GM19395 (cell line): ENCODE results near the gene POLR2B.
"Not testable (repeated sequence)": the region's sequence is repeated elsewhere in the genome, so short reads cannot be mapped to it uniquely, and the experiment has no call there.

Experiments used
- ATAC-seq: cut with Tn5 transposase; IDR thresholded peaks from one replicate; pipeline ENCODE4 v1.9.1; 2021; ENCODE audit warnings: mild to moderate bottlenecking, moderate library complexity; ENCODE audit not compliant: unreplicated experiment

The POLR2B gene

DNA sequence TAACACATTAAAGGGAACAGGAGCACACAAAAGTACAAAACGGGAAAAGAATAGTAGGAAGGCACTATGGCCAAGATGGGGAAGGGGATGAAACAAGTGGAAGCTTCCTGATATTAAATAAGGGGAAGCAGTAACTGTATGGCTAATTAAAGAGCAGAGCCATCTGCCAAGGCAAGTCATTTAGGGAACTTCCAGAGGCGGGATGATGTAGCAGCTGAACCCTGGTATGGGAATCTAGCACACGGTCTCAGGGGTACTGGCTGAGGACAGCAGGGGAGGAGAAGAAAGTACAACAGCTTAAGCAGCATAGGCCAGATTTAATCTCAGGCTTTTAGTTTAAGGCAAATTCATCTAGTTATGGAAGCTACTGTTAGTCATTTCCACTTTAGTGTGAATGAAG is 72.4 kb downstream of the POLR2B start:
- ATAC-seq: no peak

DNA sequence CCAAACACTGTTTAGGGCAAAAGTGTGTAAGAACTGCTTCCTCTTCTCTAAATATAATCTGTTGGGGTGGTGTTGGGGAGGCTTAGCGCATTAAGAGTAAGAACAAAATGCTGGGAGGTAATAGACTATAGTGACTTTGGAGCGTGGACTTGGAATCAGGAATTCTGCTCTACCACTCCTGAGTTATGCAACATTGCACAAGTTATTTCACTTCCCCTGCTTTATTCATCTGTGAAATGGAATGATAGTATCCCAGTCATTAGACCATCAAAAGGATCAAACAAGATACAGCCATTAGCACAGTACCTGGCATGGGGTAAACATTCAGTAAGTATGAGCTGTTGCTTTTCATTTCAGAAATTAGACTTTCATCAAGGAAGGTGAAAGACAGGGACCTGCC is 72.8 kb downstream of the POLR2B start:
- ATAC-seq: no peak

DNA sequence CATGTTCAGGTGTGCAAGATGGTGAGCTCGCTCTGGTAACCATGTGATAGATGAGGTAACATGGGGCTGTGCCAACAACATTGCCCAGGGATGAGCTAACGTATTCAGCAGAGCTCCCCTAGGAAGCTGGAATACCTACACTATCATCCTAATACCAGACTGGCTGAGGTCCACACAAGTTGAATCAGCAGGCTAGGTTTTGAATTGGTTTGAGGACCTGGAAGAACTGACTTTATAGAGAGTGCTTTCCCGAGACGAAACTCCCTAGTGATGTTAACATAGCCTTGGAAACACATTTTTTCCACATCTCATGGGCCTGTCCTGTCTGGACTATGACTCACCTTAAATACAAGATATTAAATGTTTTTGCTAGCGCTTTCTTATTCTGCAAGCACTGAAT is 74.8 kb downstream of the POLR2B start:
- no peak for ATAC-seq

DNA sequence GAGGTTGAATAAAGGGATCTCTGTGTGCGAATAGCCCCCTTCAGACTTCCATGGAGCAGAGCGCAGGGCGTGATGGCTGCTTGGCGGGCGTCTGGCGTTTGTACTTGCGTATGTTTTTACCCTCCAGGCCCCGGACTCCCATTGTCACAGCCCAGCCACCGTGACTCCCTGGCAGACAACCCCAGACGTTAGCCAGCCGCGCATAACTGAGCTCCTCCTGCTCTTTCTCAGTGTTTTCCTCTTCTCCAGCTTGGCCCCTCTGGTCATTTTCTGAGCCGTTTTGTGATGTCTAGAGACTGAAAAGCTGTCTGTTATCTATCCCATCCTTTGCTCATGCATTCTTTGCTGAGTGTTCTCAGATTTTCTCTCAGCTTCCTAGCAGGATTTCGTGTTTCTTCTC is 77.2 kb downstream of the POLR2B start:
- ATAC-seq: no peak

DNA sequence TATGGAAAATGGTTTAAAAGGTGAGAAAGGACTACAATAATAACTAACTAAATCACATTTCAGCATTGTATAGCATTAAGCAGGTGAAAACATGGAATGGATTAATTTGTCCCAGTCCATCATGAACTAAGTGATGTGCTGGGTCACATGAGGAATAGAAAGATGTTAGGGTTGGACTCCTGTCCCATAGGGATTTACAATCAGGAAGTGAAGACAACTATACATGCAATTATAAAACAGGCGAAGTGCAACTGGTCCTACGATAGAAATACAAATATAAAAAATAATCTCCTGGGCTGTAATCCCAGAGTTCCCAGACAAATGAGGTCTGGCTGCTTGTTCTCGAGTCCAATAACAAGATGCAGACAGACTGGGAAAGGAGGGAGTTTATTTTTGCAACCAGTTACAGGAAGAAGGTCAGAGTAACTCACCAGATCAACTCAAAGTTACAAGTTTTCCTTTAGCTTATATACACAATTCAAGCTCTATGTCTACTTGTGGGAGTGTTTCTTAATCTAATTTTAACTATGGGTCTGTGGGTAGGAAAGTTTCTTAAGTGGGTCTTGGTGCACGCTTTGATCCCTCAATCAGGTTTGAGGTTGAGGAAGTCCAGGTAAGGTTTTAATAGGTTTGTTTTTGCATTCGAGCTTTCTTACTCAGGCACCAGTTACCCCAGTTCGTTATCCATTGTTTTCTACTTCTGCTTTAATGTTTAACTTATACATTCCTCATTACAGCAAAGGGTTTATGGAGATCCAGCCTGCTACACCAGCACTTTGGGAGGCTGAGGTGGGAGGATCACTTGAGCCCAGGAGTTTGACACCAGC is 81.4 kb downstream of the POLR2B start:
- no peak for ATAC-seq

DNA sequence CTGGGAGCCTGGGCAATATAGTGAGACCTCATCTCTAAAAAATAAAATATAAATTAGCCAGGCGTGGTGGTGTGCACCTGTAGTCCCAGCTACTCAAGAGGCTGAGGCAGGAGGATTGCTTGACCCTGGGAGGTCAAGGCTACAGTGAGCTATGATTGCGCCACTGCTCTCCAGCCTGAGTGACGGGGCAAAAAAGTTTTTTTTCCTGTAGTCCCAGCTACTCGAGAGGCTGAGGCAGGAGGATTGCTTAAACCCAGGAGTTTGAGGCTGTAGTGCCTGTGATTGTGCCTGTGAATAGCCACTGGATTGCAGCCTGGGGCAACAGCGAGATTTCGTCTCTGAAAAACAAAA is 82.0 kb downstream of the POLR2B start:
- ATAC-seq: not testable (repeated sequence)

DNA sequence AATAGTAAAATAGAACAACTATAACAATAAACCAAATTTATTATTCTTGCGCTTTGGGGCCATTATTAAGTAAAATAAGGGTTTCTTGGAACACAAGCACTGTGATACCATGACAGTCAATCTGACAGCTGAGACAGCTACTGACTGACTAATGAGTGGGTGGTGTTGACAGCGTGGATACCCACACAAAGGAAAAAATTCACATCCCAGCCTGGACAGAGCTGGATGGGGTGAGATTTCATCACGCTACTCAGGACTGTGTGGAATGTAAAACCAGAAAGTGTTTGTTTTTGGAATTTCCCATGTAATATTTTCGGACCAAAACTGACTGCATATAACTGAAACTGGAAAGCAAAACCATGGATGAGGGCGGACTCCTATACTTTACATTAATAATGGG is 82.7 kb downstream of the POLR2B start:
- ATAC-seq: no peak

DNA sequence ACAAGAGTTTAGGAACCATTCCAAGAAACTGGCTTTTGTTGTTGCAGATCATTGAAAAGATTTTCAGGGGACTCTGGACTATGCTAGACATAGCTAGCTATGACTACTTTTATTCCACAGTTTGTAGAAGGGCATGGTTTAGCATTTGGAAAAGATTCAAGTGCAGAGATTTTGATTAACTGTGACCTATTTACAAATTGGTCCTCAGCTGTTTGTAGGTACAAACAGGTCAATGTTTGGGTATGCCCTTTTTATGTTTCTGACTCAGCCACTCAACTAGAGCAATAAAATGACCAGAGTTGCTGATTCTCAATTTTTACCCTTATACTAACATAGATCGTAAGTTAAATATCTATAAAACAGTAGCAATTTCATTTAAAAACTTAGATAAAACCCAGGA is 84.8 kb downstream of the POLR2B start:
- ATAC-seq: no peak

DNA sequence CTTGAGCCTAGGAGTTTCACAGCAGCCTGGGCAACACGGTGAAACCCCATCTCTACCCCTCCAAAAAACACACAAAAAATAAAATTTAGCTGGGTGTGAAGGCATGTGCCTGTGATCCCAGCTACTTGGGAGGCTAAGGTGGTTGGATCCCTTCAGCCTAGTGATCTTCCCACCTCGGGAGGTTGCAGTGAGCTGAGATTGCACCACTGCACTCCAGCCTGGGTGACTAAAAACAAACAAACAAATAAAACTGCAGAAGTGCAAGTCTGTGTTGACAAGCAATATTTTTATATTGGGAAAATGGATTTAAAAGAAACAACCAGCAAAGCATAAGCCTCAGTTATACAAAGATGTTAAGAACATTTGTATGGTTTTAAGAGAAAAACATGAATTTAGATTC is 85.4 kb downstream of the POLR2B start:
- no peak for ATAC-seq

DNA sequence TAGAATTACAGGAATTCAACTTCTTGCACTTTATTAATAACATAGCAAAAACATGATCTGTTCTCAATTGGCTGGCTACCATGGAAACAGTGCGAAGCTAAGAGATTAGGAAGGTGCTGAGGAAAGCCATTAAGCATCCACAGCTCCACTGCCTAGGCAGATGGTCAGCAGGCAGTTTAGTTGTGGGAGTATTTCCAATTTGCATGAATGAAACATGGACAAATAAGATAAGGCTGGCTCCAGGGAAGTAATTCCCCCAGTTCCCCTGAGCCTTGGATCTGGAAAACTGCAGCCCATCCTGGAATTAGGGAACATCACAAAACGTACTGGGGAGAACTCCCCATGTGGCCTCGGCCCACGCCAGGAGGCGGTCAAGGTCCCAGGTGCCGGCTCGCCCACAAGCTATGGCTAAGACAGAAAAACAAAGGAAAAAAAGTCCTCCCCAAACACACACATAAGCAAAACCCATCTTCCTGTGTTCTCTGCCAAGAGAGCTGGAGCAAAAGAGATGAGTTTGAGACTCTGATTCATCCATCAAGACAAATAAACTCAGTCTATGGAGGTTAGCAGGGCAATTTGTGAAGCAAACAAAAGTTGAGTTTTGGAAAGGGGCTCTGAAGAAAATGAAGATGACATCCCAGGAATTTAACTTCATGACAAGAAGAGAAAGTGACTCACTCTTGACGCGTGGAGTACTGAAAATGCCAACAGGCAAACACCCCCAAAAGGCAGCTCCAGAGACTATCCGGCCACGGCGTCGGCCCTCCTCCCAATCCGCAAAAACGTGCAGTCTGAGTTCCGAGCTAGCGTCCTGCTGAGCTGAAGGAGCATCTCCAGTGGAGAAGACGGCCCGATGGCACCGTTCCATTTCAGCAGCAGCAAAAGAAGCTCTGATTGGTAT is 86.4 kb downstream of the POLR2B start:
- no peak for ATAC-seq

DNA sequence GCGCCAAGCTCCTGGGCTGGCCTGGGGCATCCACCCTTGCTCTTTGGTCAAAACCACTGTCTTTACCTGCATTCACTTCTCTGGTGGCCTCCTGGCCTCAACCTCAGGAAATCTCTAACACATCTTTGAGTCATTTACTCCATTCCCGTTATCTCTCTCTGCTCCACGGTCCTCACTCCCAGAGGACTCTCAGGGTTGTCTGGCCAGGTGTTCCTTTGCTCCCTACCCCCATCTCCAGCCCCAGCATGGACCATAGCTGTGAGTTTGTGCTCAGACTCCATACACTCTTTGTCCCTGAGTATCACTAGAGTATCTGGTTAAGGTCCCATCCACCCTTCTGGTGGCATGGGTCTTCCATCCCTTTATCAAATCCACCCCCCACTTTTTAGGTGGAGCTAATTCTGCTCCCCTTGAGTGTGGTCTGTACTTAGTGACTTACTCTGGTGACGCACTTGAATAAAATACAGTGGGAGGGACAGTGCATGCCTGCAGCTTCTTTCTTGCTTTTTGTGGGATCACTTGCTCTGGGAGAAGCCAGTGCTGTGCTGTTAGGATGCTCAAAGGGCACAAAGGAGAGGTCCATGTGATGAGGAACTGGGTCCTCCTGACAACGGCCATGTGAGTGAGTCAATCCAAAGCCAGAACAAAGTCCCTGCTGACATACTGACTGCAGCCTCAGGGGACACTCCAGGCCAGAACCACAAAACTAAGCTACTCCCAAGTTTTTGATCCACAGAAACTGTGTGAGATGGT is 87.2 kb downstream of the POLR2B start:
- ATAC-seq: no peak

DNA sequence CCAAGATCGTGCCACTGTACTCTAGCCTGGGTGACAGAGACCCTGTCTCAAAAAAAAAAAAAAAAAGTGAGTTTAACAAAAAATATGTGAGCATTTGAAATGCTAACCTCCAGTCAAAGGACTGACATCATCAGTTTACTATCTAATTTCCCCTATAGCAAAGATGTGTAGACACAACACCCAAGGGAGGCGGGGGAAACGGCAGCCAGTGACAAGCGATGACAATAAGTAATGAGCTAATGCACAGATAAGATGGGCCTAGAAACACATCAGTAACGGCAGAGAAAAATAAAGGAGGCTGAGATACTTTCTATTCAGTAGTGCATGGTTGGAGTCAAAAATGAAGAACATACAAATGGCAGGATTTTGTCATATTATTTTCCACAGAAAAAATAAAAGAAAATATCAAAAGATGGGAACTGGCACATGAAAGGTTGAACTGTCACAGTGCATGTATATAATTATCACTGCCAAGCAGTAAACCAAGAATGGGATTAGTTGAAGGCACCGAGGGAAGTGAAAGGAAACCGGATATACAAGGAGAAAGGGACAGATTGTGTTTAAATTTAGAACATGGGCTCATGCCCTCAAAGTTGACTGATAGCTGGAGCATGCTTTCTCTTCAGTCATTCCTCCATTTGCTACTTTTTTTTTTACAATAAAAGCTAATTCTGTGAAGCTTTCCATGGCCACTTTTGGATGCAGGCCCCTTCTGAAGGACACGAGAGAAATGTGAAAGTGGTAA is 89.7 kb downstream of the POLR2B start:
- ATAC-seq: no peak

DNA sequence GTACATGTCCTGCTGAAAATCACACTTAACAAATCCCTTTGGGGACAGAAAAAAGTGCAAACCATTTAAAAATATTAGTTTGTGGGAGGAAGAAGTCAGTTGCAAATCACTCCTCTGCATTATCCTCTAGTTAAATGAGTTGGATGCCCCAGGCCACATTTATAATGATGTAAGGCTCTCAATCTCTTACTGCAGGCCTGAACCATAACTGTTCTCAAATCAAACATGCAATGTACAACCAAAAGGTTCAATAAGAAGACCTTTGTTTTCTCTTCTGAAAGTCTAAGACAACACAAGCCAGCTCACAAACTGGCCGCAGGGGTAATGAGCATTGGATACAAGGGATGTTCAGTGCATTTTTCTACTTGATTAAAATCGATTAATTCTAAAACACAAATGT is 91.8 kb downstream of the POLR2B start:
- no peak for ATAC-seq

DNA sequence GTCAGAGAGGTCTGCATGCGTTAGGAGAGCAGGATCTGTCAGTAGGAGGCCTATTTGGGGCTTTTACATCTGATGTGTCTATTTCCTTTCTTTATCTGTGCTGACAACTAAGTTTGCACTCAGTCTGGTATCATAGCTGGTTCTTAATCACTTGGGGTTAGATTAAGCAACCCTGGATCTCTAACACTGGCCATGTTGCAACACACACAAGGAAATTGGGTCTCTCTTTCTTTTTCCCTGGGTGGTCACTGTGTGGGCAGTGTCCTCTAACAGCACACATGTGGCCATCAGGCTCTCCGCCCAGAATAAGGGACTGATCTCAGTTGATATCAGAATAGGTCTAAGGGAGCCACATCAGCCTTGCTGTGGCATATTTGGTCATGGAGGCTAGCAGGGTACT is 92.6 kb downstream of the POLR2B start:
- no peak for ATAC-seq

DNA sequence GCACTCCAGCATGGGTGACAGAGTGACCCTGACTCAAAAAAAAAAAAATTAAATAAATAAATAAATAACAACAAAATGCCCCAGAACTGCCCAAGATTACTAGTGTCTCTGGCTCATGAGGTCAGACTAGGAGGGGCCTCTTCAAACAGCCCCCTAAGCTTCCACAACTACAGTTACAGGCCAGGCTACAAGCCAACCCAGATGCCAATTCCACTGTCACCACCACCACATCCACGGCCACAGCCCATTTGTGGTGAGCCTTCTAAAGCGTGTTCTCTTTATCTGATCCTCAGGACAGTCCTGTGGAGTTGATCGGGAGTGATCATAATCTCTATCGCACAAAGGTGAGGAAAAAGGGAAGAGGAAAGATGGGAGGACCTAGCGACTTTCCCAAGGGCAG is 94.9 kb downstream of the POLR2B start:
- no peak for ATAC-seq

DNA sequence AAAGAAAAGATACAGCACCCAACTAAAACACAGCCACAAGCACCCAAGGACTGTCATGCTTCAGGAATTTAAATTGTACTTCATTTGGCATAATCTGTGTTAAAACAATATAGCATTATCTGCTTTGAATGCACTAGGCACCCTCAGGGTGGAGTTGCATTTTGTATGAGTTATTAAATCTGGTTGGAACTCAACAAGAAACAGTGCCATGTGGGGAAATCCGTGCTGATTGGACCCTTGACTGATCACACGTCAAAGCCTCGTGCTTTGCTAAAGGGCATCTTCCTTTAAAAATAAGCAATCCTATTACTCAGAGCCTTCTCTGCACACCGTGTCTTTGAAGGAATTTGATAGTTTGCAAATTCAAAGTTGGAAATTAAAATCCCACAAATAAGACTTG is 96.0 kb downstream of the POLR2B start:
- ATAC-seq: no peak

DNA sequence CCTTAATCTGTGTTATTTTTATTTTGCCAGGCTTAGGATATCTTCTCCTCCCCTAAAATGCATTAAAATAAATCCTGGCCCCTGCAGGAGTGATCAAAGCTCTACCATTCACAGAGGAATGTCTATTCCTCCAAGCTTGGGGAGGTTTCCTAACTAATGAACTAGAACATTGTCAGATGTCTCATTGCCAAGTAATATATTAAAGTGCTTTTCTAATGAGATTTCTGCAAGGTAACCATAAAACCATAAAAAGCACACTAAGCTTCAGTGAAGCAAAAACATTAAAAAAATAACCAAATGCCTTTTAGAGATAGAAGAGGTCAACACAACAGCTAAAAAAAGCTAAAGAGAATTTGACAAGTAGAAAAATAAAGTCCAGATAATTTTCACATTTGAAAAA is 96.7 kb downstream of the POLR2B start:
- no peak for ATAC-seq

DNA sequence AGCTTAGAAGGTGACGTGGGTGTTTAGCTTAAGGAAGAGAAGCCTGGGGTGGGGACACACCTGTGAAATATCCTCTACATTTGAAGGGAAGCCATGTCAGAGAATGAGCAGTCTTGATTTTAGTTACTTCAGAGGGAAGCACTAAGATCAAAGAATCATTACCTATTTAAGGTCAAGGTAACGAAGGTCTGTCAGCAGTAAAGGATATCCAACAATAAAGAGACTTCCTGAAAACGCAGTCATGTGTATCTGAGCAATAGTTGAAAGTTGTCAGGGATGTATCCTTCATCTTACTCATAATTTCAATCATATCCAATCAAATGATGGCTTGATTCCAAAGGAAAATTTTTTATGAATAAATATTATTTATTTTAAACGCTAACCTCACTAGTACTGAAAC is 98.0 kb downstream of the POLR2B start:
- ATAC-seq: no peak

DNA sequence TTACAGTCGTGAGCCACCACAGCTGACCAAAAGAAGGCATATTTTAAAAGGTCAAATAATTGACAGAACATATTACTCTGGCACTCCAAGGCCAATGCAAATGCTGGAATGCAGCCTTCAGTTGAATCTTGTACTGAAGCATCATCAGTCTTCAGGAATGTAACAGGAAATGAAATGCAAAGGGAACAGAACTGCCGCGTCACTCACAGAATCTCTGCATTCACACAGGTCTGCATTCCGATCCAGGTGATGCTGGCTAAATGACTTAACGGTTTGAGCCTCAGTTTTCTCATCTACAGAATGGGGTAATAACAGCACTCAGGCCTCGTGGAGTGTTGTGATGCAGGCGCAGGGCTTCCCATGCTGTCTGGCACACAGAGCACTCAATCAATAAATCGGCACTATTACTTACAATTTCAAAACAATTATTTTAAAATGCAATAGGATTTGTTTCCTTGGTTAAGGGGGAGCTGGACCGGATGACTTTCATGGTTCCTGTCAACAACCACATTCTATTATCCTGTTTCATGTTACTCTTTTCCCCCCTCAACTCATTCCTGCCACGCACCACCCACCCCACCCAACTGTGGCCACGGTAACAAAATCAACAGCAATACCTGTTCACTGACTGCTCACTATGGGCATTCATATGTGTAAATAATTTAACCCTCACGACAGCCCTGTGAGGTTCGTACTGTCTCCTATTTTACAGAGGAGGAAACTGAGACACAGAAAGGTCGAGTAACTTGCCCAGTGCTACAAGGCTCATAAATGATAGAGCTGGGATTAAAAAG is 99.1 kb downstream of the POLR2B start:
- ATAC-seq: no peak
